Type B pancreatic cell (in vitro differentiated cells): ENCODE data around the gene AFF3. TPM values are rescaled to one million over a fixed set of nuclear protein-coding genes. Genes with fewer than 3 reads are reported as not detected.

ENCODE experiments used
- DNase-seq: peaks from one replicate; pipeline ENCODE4 v3.0.0; 2021; ENCODE audit warnings: mixed read lengths; ENCODE audit not compliant: unreplicated experiment; ENCODE audit errors: extremely low spot score
- H3K27ac Mint-ChIP-seq: 2 replicates; pipeline ENCODE4 v1.8.0; 2021; ENCODE audit warnings: mild to moderate bottlenecking, mixed read lengths
- H3K27me3 Mint-ChIP-seq: 2 replicates; pipeline ENCODE4 v1.8.0; 2021; ENCODE audit warnings: mixed read lengths
- H3K36me3 Mint-ChIP-seq: 2 replicates; pipeline ENCODE4 v1.8.0; 2021; ENCODE audit warnings: mixed read lengths
- H3K4me1 Mint-ChIP-seq: one replicate; pipeline ENCODE4 v1.8.0; 2021; ENCODE audit warnings: mixed read lengths; ENCODE audit not compliant: unreplicated experiment
- H3K4me3 Mint-ChIP-seq: 2 replicates; pipeline ENCODE4 v1.8.0; 2021; ENCODE audit warnings: mild to moderate bottlenecking, mixed read lengths
- H3K9me3 Mint-ChIP-seq: 2 replicates; pipeline ENCODE4 v1.8.0; 2021; ENCODE audit warnings: mixed read lengths
- total RNA-seq: library from RNA; stranded (reverse); gene quantifications from 2 replicates; pipeline ENCODE4 v1.2.1, GENCODE V29; 2021; ENCODE audit warnings: low replicate concordance
- TF ChIP-seq, protein P1 (sequence below): fragments of 200-600 bp; sonication (generic); conservative IDR thresholded peaks from 2 replicates; pipeline ENCODE4 v1.5.0; 2021; ENCODE audit warnings: antibody characterized with exemption, mild to moderate bottlenecking

The AFF3 gene
- total RNA-seq, 1 donor from 2014 or later, result 29.2 TPM

DNA sequence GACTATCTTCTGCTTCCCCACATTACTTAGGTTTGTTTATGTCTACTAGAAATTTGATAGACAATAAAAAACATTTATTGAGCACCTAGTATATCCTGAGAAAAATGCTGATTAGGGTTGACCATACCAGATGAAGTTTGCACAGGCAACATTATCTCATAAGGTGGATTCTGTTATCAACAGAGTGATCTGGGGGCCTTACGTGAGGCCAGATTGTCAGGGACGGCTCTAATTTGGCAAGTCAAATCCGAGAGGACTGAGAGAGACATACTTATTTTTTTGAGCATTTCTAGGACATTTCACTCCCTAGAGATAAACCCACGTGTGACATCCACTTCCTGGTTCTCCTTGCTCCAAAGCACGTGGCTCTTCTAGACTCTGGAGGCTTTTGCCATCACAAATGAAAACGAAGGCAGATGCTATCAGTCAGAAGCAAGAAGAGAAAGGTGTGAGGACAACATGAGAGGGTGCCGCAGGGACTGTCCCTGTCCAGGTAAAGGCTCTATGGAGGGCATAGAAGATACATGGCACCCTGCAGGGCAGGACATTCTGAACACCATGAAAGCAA lies 484.6 kb downstream of the AFF3 start:
- no peaks in the 10 kb centered on the region for H3K36me3 Mint-ChIP-seq
- H3K9me3 Mint-ChIP-seq, result no peaks in the 10 kb centered on the region
- no peak for DNase-seq
- no peak overlapping the region for H3K27ac Mint-ChIP-seq
- no peaks in the 10 kb centered on the region for H3K27me3 Mint-ChIP-seq
- TF ChIP-seq, protein P1, sequence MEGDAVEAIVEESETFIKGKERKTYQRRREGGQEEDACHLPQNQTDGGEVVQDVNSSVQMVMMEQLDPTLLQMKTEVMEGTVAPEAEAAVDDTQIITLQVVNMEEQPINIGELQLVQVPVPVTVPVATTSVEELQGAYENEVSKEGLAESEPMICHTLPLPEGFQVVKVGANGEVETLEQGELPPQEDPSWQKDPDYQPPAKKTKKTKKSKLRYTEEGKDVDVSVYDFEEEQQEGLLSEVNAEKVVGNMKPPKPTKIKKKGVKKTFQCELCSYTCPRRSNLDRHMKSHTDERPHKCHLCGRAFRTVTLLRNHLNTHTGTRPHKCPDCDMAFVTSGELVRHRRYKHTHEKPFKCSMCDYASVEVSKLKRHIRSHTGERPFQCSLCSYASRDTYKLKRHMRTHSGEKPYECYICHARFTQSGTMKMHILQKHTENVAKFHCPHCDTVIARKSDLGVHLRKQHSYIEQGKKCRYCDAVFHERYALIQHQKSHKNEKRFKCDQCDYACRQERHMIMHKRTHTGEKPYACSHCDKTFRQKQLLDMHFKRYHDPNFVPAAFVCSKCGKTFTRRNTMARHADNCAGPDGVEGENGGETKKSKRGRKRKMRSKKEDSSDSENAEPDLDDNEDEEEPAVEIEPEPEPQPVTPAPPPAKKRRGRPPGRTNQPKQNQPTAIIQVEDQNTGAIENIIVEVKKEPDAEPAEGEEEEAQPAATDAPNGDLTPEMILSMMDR, result no peak
- peaks cover 16% of the 10 kb centered on the region for H3K4me1 Mint-ChIP-seq
- H3K4me3 Mint-ChIP-seq, result no peak overlapping the region

DNA sequence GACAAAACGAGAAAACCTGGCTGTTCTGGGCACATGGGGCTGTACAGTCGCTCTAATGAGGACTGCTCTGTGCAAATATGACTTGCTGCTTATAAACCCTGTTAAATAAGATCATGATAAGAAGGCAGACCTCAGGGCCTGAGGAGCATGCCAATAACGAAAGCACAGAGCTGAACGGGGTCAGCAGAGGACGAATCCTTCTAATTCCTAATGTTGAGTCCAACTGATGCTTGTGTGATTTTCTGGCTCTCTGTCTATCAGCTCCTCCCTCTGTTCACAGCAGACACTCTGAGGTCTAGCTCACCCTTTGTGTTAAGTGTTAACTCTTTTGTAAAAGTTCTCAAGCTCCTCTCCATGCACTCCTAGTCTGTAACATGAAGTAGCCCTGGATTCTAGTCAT lies 485.4 kb downstream of the AFF3 start:
- Mint-ChIP-seq H3K4me1 (peaks cover 13% of the 10 kb centered on the region), H3K27ac (no peak overlapping the region), H3K36me3 (no peaks in the 10 kb centered on the region), H3K27me3 (no peaks in the 10 kb centered on the region), H3K9me3 (no peaks in the 10 kb centered on the region), H3K4me3 (no peak overlapping the region)
- TF ChIP-seq, protein P1, result no peak
- no peak for DNase-seq

DNA sequence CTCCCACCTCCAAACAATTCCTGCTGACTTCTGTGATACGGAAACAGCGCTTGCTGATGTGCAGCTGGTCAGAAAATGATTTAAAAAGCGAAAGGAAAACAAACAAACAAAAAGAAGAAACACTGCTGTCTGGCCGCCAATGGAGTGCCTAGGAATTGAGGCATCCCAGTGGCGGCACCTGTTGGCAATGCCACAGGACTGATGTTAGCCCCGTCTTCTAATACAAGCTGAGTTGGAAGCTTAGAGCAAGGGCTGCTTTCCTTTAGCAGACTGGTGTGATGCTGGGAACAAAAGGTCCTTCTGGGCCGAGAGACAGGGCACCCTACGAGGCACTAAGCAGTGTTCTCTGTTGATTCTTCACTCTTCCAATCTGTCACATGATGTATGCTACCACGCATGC lies 489.0 kb downstream of the AFF3 start:
- Mint-ChIP-seq H3K9me3 (no peaks in the 10 kb centered on the region), H3K4me3 (no peak overlapping the region), H3K27me3 (no peaks in the 10 kb centered on the region), H3K4me1 (peaks cover 14% of the 10 kb centered on the region), H3K36me3 (no peaks in the 10 kb centered on the region), H3K27ac (no peak overlapping the region)
- DNase-seq, result no peak
- TF ChIP-seq, protein P1, result no peak

GRCh38 chr2:99652862-99653261 lies 489.5 kb downstream of the AFF3 start:
- no peak for DNase-seq
- Mint-ChIP-seq H3K9me3 (no peaks in the 10 kb centered on the region), H3K36me3 (no peaks in the 10 kb centered on the region), H3K4me3 (no peak overlapping the region), H3K27ac (no peak overlapping the region), H3K4me1 (peaks cover 18% of the 10 kb centered on the region), H3K27me3 (no peaks in the 10 kb centered on the region)
- TF ChIP-seq, protein P1, result no peak

DNA sequence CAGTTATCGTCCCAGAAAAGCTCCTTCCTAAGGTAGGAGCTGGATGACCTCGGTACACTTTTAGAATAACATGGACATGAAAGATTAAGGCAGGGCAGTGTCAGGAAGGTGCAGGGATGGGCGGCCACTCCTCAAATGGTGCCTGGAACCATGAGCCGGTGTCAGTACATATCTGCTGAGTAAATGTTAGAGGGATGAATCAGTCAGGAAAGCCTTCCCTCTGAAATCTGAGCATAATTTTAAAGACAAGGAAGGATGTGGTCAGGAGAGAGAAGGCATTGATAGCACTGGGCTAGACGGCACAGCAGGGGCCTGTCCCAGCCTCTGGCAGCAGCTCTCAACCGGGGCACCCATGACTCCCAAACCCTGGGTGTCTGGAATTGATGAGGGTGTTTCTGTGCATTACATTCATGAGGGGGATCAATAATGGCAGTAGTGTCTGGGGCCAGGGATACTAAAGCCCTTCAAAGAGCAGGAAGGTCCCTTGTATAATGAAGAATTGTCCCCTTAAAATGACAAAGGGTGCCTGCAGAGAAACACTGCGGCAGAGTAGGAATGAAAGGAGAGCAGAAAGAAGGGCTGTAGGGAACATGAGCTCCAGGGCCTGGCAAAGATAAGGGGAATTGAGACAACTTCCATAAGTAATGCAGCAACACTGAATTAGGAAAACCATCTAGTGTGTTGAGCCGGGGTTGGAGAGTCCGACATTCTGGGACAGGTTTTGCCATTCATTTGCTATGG lies 490.3 kb downstream of the AFF3 start:
- Mint-ChIP-seq H3K4me1 (peaks cover 18% of the 10 kb centered on the region), H3K9me3 (no peaks in the 10 kb centered on the region), H3K27me3 (no peaks in the 10 kb centered on the region), H3K4me3 (no peak overlapping the region), H3K27ac (no peak overlapping the region), H3K36me3 (no peaks in the 10 kb centered on the region)
- DNase-seq, result no peak
- TF ChIP-seq, protein P1, result no peak
